Measurements from ENCODE around the gene AIG1.

AIG1 gene

DNA sequence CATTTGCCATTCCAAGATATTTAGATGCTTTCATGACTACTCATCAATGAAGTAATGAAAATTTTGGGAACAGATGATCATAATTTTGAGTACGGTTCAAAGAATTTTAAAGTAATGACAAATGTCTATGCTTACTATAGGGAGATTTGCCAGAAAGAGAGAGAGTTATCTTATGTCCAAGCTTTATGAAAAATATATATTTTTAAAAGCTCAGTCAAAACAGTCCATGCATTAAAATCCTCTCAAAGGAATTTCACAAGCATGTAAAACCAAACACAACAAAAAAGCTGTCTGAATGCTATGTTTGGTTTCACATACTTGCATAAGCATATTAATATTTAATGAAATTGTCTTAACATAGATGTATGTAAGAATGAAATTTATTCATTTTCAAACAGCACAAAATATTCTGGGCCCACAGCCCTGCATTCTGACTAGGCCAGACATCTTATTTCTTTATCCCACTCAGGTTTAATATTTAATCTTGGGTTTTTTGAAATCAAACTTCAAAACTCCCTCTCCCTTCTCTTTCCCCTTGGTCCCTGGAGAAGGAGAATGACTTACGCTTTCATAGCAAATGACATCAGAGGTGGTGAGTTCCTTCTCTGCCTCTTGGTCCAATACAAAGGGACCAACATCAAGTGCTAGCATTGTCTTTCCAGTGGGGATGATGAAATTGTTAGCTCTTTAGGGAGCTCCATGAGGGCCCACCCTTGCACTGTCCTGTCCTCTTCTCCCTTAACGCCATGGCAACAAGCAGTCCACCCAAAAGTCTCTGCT is 295.6 kb downstream of the AIG1 start:
- no peak for DNase-seq (ENCODE audit: low read depth in 1 of 2, low spot score in 1 of 2)

DNA sequence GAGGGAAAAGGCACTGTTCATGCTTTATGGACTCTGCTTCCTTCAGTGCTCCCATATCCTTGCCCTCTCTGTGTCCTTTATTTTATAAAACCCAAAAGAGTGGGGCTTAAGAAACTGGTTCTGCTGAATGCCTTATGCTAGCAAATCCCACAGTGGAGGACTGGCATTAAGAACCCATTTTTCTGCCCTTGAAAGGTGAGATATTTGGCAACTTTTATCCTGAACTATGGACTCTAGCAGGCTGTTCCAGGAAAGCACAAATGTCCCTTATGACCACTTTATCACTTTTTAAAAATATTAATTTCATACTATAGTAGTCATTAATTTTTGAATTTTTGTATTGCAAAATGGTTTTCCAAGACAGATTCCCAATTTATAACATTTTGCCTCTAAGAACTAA is 296.5 kb downstream of the AIG1 start:
- DNase-seq (ENCODE audit: low read depth in 1 of 2, low spot score in 1 of 2) = no peak

DNA sequence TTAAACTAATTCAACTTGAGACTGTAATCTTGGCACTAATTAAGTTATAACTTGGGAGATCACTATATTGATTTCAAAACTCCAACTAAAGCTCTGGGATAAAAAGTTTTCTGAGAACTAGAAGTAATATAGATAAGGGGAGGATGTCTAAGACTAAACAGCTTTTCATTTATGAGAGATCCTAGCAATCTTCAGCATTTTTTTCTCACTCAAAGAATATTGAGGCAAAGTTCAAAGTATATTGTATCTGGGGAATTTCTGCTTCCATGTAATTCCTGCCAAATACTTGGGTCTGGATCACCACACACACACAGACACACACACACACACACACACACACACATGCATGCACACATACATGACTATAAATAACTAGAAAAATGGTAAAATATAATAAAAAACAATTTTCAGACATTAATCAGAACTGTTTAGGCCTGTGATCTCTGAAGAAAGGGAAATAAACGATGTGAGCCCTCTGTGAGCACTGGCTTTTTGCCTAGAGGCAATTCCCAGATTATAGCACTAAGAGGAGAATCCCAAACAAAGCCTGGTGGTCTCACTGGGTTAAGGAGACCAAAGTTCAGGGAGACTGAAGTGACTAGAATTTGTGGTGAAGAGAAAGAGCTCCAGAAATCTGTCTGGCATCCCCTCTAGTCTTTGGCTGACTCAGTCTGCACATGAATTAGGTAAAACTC is 297.0 kb downstream of the AIG1 start:
- no peak for DNase-seq (ENCODE audit: low read depth in 1 of 2, low spot score in 1 of 2)

DNA sequence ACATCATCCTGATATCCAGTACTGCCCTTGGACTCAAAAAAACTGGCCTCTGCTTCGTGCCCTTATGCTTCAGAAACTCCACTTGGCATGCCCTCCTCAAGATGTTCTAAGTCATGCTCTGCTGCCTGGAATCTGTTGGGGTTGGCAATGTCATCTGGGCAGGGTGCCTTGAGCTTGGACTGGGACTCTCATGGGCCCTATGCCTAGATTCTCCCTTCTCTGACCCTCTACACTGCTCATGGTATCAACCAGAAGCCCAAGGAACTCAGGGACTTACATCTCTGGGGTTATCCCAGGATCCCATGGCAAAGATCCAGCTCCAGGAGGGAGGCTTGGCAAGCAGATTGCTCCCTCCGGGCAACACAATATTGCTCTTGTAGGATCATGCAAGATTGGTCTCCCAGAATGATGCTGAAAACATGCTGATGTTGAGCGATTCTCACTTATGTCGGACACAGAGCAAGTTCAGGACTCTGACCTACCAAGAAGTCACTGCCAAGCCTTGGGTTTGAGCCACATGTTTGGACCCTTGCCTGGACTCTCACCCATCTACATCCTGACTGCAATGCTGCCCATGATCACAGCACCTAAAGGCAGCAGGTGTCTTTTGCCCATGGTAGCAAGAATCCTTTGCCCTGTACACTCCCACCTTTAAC is 301.0 kb downstream of the AIG1 start:
- no peak for DNase-seq (ENCODE audit: low read depth in 1 of 2, low spot score in 1 of 2)

DNA sequence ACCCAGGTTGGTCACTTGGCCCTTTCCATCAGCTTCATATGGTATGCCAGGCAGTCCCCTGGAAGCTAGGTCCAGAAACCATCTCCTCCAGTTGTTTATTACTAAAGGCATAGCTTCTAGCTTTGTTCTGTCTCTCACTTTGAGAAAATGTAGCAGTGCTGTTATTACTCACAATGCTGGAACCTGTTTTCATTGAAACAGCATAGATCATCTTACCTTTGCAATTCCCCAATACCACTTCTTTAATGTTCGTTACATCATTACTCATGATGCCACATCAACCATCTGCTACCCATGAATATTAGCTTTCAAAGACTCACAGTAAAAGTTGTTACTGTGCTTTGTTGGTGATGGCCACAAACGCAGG is 301.5 kb downstream of the AIG1 start:
- DNase-seq (ENCODE audit: low read depth in 1 of 2, low spot score in 1 of 2) = no peak

DNA sequence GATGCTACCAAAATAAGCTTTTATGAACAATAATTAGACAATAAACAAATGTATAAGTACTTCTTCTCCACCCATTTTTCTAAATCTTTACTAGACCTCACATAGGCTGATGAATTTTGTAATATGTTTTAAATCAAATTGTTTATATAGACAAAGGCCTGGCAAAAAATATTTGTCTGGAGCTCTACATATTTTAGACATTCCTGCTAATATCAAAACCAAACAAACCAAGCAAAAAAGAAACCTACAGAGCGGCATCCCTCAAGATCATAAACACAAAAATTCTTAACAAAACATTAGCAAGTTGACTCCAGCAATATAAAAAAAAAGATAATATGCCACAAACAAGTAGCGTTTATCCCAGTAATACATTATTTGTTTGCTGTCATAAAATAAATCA is 302.6 kb downstream of the AIG1 start:
- DNase-seq (ENCODE audit: low read depth in 1 of 2, low spot score in 1 of 2) = no peak

DNA sequence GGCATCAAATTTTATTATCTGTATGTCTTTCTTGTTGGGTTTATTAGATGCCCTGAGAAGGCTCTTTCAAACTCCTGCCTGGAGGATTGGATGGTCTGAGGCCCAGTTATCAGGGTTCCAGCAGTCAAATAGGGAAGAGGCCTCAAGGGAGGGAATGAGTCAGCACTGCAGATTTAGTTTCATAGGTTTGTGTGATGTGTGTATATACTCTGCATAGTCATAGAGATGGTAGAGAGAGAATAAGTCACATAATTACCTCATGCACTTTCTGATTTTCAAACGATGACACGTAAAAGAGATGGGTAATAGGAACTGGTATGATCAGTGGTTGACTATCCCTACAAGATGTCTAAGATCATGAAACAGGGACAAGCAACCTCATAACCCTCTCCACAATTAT is 307.7 kb downstream of the AIG1 start:
- DNase-seq (ENCODE audit: low read depth in 1 of 2, low spot score in 1 of 2) = no peak

DNA sequence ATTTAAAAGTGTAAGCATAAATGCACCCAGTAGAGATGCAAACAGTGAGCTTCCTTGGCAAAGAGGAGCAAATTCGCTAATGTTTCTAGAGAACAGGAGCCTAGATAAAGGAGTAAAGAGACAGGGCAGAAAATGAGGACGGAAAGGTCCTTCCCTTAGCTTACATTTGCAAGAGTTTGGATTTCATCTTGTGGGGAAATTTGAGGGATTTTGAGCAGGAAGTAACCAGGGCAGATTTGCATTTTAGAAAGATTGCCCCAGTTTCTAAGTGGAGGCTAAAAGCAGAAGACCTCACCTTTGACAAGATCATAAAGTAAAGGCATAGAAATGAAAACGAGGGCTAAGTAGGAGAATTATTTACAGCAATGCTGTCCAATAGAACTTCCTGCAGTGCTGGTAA is 309.3 kb downstream of the AIG1 start:
- DNase-seq (ENCODE audit: low read depth in 1 of 2, low spot score in 1 of 2) = no peak

DNA sequence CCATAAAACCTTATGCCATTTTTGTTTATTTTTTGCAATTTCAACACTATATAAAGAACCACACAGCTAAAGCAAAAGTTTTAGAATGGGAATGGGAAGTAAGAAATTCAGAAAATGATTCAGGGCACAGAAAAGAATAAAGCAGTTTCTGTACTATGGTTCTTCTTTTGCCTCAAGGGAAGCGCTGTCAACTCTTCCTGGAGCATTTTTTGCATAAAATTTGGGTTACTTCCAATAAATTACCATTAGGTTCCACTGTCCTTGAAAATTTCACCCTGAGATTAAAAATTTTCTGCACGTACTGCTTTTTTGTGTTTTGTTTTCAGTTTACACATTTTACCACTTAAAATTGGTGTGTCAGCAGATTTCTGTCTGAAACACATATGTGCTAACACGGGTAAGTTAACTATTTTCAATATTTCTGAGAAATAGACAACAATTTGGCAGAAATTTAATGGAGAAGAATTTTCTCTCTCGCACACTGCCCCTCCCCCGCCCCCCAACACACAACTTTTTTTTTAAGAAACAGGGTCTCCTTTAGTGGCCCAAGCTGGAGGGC is 310.2 kb downstream of the AIG1 start:
- DNase-seq (ENCODE audit: low read depth in 1 of 2, low spot score in 1 of 2) = no peak

DNA sequence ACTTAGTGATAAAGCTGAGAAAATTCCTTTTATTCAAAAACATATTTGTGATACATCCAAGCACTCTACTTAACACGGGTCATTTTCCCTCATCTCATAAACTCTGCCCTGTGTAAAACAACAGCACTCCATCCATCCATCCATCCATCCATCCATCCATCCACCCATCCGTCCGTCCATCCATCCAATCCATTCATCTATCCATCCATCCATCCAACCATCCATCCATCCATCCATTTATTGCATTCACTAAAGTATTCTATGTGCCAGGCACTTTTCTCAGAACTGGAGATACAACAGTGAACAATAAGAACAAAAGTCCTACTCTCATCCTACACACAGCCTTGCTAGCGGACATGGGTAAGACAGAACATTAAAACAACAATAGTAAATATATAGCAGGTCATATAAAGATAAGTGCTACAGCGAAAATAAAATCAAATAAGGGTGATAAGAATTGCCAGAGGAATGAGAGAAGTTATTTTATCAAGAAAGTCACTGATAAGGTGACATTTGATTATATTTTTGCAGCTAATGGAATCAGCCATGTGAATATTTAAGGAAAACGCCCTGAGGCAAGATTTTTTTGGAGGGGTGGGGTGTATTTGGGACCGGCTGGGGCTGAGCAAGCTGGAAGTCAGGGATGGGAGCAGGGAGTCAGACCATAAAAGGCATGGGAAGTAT is 311.7 kb downstream of the AIG1 start:
- DNase-seq (ENCODE audit: low read depth in 1 of 2, low spot score in 1 of 2) = no peak

DNA sequence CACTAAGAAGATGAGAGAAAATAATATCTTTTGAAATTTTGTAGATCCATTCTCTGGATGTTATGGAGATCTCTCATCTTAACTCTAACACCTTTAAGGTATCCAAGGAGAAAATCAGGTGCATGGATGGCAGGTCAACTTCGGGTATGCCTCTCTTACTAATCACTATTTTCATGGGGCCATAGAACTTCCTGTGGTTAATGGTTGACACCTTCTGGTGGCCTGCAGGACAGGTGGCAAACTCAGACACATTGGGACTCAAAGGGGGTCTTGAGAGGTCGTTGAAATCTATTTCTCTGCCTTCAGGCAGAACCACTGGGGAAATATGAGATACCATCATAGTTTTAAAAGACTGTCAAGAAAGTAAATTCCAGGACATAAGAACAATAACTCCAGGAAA is 313.3 kb downstream of the AIG1 start:
- DNase-seq (ENCODE audit: low read depth in 1 of 2, low spot score in 1 of 2) = no peak

DNA sequence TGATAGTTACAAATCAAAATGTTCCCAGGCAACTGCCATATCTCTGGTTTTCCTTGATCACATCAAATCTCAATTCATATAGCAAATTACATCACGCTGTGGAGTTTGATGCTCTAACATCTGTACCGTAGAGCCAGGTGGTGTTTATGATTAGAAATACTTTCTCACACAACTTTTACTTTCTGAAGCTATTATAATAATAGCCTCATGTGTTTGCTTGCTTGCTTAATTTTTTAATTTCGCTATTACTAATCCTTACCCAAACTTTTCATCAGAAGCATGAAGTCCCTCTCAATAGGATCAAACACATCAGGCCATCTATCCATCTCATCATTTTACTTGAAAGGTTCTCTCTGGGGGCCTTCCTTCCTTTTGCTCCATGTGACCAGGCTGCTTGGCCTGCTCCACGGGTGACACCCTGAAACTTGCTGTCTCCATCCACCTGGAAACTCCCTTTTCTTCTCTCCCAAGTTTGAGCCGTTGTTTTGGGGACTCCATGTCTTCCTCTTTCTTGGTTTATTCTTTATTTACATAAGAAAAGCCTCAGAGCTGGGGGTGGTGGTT is 314.4 kb downstream of the AIG1 start:
- no peak for DNase-seq (ENCODE audit: low read depth in 1 of 2, low spot score in 1 of 2)

DNA sequence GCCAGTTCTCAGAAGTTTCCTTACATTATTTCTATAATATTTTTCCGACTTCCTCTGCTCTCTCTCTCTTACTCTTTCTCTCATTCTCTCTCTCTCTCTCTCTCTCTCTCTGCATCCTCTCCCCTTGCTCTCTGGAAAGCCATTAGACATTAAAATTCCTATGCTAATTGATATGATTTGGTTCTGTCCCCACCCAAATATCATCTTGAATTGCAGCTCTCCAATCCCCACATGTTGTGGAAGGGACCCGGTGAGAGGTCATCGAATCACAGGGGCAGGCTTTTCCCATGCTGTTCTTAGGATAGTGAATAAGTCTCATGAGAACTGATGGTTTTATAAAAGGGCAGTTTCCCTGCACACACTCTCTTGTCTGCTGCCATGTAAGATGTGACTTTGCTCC is 315.7 kb downstream of the AIG1 start:
- DNase-seq (ENCODE audit: low read depth in 1 of 2, low spot score in 1 of 2) = no peak

DNA sequence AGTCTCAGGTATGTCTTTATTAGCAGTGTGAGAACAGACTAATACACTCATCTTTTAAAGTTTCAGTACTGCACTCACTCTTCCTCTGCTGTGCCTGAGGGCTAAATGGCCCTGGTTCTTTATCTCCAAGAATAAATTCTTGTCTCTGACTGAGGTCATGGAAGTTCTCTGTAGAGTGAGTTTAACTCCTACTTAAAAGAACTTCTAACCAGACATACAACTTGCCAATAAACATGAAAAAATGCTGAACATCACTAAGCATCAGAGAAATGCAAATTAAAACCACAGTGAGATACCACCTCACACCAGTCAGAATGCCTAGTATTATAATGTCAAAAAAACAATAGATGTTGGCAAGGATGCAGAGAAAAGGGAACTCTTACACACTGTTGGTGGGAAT is 316.2 kb downstream of the AIG1 start:
- no peak for DNase-seq (ENCODE audit: low read depth in 1 of 2, low spot score in 1 of 2)

DNA sequence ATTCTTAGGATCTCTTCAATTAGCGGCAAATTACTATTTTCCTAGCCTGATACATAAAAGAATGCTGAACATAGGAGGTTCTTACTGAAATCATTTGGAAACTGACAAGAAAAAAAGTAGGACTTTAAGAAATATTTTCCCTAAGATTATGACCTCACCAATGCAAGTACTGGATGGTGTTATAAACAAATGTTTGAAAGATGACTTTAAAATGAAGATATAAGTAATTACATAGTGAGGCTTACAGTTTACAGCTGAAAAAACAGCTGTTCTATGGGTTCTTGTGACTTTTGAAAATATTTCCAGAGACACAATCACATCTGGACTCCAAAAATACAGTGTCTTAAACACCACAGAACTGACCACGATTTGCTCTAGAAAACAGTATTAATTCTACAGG is 324.9 kb downstream of the AIG1 start:
- DNase-seq (ENCODE audit: low read depth in 1 of 2, low spot score in 1 of 2) = no peak

DNA sequence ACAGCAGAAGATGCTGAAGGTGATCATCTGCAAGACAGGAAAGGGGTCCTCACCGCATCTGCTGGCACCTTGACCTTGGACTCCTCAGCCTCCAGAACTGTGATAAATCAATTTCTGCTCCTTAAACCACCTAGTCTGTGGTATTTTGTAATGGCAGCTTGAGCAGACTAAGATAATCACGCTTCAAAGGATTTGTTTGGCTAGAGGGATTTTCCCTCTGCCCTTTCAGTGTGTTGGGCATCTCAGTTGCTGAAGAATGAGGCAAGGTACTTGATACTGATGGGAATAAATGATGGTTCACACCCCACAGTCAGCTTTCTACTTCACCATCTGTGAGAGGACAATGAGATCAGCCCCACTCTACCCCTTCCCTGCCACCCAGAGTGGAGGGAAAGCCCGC is 329.6 kb downstream of the AIG1 start:
- no peak for DNase-seq (ENCODE audit: low read depth in 1 of 2, low spot score in 1 of 2)
